ENCODE results near the gene CNN2.

The CNN2 gene

GRCh38 chr19:1068009-1069001 lies 41.9 kb downstream of the CNN2 start:
- DNase-seq = no peak

- DNase-seq = no peak
Observed at GRCh38 chr19:1069009-1069779, 42.8 kb downstream of the CNN2 start.

GRCh38 chr19:1070576-1070930 lies 44.1 kb downstream of the CNN2 start:
- no peak for DNase-seq

- DNase-seq = no peak
Observed at GRCh38 chr19:1070931-1071791, 44.8 kb downstream of the CNN2 start.

- no peak for DNase-seq
Observed at GRCh38 chr19:1072371-1073015, 46.1 kb downstream of the CNN2 start.

GRCh38 chr19:1073063-1073955 lies 46.9 kb downstream of the CNN2 start:
- DNase-seq = no peak

GRCh38 chr19:1073956-1074517 lies 47.6 kb downstream of the CNN2 start:
- no peak for DNase-seq

- DNase-seq = peak; percentile 83 to 92
Observed at GRCh38 chr19:1074544-1075283, 48.3 kb downstream of the CNN2 start.

- no peak for DNase-seq
Observed at GRCh38 chr19:1076046-1076386, 49.6 kb downstream of the CNN2 start.

- peak in 1 of 2 experiments; percentile 39 for DNase-seq
Observed at GRCh38 chr19:1076951-1077350, 50.5 kb downstream of the CNN2 start.

GRCh38 chr19:1079566-1080111 lies 53.2 kb downstream of the CNN2 start:
- no peak for DNase-seq

GRCh38 chr19:1080360-1081161 lies 54.2 kb downstream of the CNN2 start:
- no peak for DNase-seq

GRCh38 chr19:1081301-1082164 lies 55.1 kb downstream of the CNN2 start:
- no peak for DNase-seq

GRCh38 chr19:1082165-1082927 lies 55.9 kb downstream of the CNN2 start:
- peak; percentile 68 to 86 for DNase-seq

GRCh38 chr19:1082928-1083816 lies 56.8 kb downstream of the CNN2 start:
- no peak for DNase-seq

Data from NCI-H2081 (cell line).